ENCODE data around the gene ISG20. TPM values are rescaled to one million over a fixed set of nuclear protein-coding genes. Genes with fewer than 3 reads are reported as not detected.

The ISG20 gene
- total and polyA plus RNA-seq, 2 donors (not counting 1 experiment from before 2014, with no cell fraction given), result 190 to 232 TPM

- Histone ChIP-seq H4K20me1 (ENCODE audit: control insufficient read depth, insufficient read depth, low read length, poor library complexity, severe bottlenecking) (peaks cover 9% of the 10 kb centered on the region), H3K27me3 (replicated peaks in 1 of 4; ENCODE audit: control extremely low read depth in 1 of 4, control insufficient read depth in 3 of 4, insufficient read depth in 4 of 4, low read length in 3 of 4) (no peaks in the 10 kb centered on the region), H3K4me2 (replicated peaks; ENCODE audit: low read depth, low read length, poor library complexity, severe bottlenecking) (peak overlapping the region; percentile 73), H3K4me3 (ENCODE audit: control extremely low read depth in 1 of 5, extremely low read depth in 1 of 5, insufficient read depth in 1 of 5, low read depth in 2 of 5, low read length in 4 of 5) (no peak overlapping the region), H3K9me3 (ENCODE audit: control extremely low read depth in 1 of 3, control insufficient read depth in 2 of 3, insufficient read depth in 1 of 3, low read length in 2 of 3) (no peaks in the 10 kb centered on the region), H3K36me3 (replicated peaks in 1 of 2; ENCODE audit: control extremely low read depth in 1 of 2, control insufficient read depth in 1 of 2, extremely low read depth in 1 of 2, insufficient read depth in 2 of 2, low read length in 1 of 2) (peaks cover 0 to 62% of the 10 kb centered on the region in 2 experiments), H3K79me2 (ENCODE audit: control insufficient read depth, insufficient read depth, low read length) (peaks cover 69% of the 10 kb centered on the region), H3K9ac (ENCODE audit: low read length) (peak overlapping the region; percentile 38), H3K27ac (ENCODE audit: low read length in 2 of 2) (peak overlapping the region; percentile 76 to 91), H3K4me1 (ENCODE audit: control insufficient read depth in 2 of 2, insufficient read depth in 2 of 2, low read length in 2 of 2) (peaks cover 83 to 90% of the 10 kb centered on the region in 2 donors), H2AFZ (ENCODE audit: insufficient read depth, low read depth, low read length, poor library complexity, severe bottlenecking) (no peak overlapping the region)
- no peak for DNase-seq
- H3K4me1 Mint-ChIP-seq, result peaks cover 87% of the 10 kb centered on the region
- ChIA-PET POLR2A (interaction anchor here (1.2 to 2.3 kb wide), 2 partner anchors 7 to 8 kb away, joined by 3 to 5 read pairs; no protein-coding TSS in a partner anchor), CTCF (interaction anchor here (0.8 to 2.3 kb wide), 7 partner anchors 8 to 27 kb away, joined by 3 to 15 read pairs (median 7); partner anchors contain the start of gene ISG20)
- H3K27me3 Mint-ChIP-seq, result no peaks in the 10 kb centered on the region
- H3K4me3 Mint-ChIP-seq, result peak overlapping the region; percentile 72
- ATAC-seq (ENCODE audit: low read depth), result no peak
- 91% methylated on average over 10 of the region's 12 CpGs for WGBS (ENCODE audit: insufficient coverage)
- H3K27ac Mint-ChIP-seq, result peak overlapping the region; percentile 96
- no peaks in the 10 kb centered on the region for H3K9me3 Mint-ChIP-seq (ENCODE audit: insufficient read depth)
- intact Hi-C loops (cut with micrococcal nuclease), result no loop called here
- TF ChIP-seq CTCF (IDR thresholded peaks at IDR 0.05) (no peak), EZH2 (IDR thresholded peaks at IDR 0.05; ENCODE audit: borderline replicate concordance, insufficient read depth, low read depth, low read length, poor library complexity, severe bottlenecking) (no peak)
Measured at GRCh38 chr15:88648357-88649214, 9.8 kb downstream of the ISG20 start.

Measured in B cell (primary cell).